T1000 (cell line): ENCODE results near the gene CCDC6.
"Not testable (repeated sequence)": the region's sequence is repeated elsewhere in the genome, so short reads cannot be mapped to it uniquely, and the experiment has no call there.

Experiments
- DNase-seq: peaks from one replicate; lab custom pipeline; 2025; ENCODE audit warnings: mixed read lengths; lab: John Stamatoyannopoulos, UW

CCDC6 gene

DNA sequence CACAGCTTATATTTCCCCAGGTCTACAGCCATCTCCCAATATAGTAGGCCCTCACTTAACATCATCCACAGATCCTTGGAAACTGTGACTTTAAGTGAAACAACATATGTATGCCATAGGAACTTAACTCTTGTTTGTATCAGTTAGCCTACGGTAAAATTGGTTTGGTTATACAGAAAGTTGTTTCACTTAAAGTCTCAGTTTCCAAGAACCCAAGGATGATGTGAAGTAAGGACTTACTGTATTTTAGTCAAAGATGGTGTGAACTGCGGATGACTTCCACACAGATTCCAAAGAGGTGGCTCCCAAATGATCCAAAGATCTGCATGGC lies 96.7 kb downstream of the CCDC6 start:
- no peak for DNase-seq

DNA sequence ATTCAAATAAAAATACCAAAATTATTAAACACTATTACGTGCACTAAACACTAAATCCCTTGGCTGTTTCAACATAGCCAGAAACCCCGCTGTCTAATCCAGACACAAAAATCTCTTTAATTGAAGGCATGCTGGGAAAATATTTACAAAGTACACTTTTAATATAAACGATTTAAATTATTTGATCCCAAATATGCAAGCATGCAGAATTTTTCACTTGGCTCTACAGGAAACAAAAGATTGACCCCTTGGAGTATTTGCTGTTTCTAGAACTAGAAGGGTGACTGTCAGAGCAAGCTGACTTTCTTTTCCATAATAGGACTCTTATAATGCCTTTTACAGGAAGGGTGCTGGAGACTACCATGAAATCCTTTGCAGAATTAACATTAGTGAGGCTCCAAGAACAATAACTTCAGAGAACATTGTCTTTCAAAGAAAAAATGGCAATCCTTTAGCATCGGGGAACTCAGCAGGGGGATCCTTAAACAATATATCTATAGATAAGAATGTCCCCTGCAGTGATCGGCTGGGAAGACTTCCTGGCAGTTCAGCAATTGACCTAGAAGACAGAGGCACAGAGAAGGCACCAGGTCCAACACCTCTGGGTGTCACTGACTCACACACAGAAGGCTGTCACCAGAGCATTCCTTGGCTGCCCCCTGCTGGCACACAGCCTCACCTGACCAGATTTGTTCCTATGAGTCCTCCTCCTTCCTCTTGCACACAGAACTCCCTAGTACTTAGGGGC lies 97.3 kb downstream of the CCDC6 start:
- no peak for DNase-seq

DNA sequence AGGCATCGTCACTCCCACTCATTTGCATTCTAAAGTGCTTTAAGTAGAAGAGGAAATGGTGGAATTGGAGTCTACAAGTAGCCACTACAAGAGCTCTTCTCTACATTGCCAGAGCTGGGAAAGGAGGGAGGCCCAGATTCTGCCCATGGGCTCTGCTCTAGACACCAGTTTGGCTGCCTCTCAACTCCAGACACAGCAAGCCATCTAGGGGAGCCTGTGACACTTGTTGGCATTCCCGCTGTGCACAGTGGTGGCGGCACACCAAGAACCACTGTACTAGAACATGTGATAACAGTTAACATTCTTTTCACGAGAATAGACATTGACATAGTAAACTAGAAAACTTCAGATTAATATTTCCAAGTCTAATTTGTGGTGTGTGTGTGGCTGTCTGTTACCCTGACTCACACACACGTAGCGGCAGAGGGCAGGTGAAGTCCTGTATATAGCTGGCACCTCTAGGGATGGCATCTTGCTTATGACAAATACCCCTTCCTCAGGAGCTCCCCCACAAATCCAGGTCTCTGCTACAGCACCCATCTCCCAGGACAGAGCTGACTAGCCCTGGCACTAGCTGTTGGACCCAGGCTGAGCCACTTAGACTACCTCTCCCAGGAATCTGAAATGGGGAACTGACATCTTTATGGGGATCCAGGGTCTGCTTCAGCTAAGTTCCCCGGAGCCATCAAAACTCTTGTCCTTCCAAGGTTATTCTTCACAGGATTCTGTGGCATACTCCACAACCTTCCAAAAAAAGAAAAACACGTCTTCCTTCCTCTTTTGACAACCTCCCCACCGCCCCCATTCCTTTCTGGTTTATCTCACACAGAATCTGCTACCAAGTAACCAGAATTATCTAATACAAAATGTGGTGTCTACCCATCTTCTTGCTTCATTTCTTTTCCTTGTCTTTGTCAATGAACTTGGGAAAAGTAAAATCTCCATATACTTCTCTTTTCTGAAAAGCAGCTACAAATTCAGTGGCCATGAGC lies 98.4 kb downstream of the CCDC6 start:
- no peak for DNase-seq

DNA sequence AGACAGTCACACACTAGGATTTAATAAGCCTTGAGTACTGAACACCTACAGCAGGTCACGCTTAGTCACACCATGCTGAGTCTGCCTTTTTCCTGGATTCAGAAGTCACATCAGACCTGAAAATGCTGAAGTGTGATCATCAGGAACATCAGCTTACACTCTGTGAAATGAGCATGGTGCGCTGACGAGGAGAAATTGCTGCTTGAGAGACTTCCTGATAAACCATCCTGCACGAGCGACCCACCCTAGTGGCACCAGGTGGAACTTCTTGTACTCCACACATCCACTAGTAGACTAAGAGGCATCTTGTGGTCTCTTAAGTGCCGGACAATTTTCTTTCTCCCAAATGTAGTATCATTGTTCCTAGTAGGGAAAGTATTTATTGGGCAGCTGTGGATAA lies 101.3 kb downstream of the CCDC6 start:
- DNase-seq: no peak

DNA sequence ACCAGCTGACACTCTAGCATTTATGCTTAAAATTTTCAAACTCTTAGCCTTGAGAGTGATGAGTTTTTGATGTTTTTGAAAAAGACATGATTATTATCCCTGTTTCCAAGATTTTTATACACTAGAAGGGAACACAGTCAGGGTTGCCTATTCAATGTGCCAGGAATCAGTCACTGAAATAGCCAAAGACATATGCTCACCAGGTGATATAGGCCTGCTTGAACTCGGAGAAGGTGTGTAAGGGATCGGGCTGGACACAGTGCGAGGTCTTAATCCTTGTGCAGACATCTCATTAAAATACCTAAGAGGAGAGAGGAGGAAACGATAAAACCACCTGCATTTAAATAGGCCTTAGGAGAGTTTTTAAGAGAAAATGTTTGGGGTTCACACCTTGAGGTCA lies 102.1 kb downstream of the CCDC6 start:
- no peak for DNase-seq

DNA sequence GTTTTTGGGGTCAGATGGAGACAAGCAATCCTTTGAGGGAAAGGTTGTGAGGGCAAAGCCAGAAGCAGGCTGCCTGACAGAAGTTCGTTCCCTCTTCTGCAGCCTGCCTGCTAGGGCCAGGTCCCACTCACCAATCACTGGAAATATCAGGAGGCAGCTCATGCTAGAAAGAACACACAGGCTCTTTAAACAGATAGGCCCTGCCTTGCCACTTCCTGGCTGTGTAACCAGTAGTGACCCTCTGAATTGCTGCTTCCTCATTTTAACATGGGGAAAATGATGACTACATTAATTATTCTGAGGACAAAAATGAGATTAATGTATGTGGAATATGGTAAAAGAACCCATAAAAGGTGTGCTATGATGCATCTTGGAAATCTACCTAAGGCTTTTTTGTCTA lies 102.6 kb downstream of the CCDC6 start:
- no peak for DNase-seq

DNA sequence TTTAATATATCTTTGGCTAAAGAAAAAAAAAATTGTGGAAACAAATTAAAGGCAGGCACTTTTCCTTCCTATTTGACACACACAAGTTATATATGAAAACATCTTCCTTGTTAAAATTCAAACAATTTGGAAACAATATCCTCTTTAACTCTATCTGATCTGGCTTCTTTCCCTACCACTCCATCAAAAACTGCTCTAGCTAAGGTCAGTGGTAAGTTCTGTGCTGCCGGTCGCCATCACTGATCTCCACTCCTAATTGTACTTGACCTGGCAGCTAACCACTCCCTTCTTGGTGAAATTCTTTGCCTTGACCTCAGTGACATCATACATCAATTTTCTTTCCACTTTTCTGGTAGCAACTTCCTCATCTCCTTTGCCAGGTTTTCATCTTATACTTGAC lies 105.2 kb downstream of the CCDC6 start:
- no peak for DNase-seq

DNA sequence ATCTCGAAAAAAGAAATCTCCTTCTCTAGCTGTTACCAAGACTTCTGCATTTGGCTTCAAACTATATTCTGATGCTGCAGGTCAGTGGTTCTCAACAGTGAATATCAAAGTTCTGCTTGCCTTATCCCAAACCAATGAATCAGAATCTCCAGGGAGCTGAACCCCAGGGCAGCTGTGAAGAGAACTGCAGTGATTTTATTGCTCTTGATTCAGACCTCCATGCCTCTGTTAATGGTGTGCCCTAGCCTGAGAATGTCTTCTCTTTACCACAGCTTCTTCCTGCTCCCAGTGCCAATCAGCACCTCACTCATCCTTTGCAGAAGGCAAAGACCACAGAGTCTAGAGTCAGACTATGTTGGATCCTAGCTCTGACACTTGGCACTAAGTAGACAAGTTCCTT lies 106.9 kb downstream of the CCDC6 start:
- DNase-seq: no peak

DNA sequence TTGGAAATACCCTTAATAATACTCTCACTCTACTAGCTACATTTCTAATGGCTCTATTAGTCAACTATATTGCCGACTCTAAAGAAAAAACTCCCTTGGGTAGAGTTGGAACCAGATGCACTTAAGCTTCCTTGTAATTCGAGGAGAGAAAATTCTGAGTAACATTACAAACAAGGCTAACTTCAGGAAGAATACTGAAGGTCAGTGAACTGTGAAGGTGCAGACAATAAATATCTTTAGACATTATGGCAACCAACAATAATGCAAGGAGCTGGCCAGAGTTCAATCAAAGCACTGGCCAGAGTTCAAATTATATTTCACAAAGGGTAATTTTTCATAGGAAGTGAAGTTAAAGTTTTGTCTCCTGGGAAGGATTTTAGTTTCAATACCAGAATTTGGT lies 112.4 kb downstream of the CCDC6 start:
- no peak for DNase-seq

DNA sequence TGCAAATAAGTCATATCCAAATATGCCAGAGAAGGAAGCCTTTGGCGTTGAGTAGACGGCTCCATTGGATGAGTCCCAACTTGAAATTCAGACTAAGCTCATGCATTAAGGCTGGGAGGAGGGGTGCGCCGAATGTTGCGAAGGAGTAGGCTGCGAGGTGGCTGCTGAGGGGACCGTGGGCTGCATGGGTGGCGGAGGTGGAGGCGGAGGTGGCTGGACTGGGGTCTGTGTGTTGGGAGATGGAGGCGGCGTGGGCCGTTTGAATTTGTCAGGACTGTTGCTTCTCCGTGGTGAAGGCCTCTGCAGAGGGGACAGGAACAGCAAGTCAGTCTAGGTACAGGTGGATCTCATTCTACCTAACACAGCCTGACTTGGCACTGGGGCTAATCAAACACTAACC lies 113.5 kb downstream of the CCDC6 start:
- no peak for DNase-seq

DNA sequence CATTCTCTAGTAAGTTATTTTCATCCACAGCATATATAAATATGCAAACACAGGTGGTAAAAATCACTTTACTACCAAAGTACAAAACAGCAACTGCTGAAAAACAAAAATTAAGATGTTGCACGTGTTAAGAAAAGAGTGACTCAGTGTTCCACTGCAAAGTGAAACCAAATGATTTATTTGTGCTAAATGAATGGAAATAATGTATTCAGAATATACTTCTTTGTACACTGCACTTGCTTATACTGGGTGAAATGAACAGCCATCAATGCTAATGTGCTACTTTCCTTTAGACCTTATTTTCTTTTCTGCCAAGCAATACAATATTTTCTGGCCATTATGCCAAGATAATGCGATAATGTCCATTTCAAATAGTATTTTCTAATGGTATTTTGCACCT lies 114.8 kb downstream of the CCDC6 start:
- DNase-seq: no peak

DNA sequence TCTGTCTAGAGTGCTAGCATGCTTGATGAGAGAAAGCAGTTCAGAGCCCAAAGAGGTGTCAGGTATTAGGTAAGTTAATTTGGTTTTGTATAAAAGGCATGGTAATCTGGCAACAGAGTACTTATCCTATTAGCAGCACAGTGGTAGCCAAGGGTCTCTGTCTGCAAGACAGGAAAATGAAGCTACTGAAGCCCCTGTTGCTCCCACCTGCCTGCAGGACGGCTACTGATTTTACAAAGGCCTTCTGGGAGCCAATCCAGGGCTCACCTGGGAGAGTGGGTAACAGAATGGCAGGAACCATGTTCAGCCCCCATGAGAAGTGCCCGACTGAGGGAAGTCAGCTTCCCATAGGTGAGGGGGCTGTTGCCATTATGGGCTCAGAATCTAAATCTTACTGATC lies 116.3 kb downstream of the CCDC6 start:
- not testable (repeated sequence) for DNase-seq

DNA sequence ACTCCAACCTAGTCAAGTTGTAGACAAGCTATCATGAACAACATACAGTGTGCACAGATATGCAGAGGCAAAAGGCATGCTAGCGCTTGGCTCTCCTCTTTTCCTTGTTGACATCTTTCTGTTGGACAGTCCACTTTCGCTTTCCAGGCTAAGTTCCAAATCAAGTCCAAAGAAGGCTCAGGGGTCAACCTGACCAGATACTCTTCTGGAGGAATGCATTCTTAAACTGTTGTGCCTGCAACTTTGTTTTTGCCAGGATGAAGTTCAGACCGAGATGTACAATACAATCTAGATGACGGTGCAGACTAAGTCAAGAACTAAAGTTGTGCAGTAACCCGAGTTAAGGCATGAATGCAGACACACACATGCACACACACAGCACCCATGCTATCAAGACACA lies 117.4 kb downstream of the CCDC6 start:
- DNase-seq: not testable (repeated sequence)

DNA sequence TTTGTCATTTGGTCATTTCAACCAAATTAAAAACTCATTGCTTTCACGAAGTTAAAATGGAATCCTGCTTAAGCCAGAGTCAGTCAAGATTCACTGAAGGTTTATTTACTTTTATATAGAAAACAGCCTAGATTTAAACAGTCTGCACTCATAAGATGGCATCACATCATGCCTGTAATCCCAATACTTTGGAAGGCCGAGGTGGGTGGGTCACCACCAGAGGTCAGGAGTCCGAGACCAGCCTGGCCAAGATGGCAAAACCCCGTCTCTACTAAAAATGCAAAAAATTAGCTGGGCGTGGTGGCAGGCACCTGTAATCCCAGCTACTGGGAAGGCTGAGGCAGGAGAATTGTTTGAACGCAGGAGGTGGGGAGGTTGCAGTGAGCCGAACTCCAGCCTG lies 119.3 kb downstream of the CCDC6 start:
- DNase-seq: not testable (repeated sequence)

DNA sequence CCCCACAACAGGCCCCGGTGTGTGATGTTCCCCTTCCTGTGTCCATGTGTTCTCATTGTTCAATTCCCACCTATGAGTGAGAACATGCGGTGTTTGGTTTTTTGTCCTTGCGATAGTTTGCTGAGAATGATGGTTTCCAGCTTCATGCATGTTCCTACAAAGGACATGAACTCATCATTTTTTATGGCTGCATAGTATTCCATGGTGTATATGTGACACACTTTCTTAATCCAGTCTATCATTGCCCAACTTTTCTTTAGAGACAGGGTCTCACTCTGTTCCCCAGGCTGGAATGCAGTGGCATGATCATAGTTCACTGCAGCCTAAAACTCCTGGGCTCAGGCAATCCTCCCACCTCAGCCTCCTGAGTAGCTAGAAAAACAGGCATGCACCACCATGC lies 120.9 kb downstream of the CCDC6 start:
- DNase-seq: not testable (repeated sequence)

DNA sequence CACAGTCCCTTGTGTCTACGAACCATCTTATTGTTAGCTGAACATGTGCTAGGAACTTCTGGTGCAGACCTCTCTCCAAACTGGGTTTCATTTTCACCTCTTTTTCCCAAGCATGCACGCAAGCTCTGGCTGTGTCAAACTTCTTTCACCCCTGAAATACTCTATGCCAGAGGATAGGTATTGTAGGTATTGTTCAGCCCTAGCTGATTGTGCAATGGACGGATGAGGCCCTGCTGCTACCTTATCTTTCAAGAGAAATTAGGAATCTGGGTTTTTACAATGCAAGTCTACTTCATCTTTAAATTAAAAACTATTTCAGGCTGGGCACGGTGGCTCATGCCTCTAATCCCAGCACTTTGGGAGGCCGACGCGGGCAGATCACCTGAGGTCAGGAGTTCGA lies 124.8 kb downstream of the CCDC6 start:
- no peak for DNase-seq

DNA sequence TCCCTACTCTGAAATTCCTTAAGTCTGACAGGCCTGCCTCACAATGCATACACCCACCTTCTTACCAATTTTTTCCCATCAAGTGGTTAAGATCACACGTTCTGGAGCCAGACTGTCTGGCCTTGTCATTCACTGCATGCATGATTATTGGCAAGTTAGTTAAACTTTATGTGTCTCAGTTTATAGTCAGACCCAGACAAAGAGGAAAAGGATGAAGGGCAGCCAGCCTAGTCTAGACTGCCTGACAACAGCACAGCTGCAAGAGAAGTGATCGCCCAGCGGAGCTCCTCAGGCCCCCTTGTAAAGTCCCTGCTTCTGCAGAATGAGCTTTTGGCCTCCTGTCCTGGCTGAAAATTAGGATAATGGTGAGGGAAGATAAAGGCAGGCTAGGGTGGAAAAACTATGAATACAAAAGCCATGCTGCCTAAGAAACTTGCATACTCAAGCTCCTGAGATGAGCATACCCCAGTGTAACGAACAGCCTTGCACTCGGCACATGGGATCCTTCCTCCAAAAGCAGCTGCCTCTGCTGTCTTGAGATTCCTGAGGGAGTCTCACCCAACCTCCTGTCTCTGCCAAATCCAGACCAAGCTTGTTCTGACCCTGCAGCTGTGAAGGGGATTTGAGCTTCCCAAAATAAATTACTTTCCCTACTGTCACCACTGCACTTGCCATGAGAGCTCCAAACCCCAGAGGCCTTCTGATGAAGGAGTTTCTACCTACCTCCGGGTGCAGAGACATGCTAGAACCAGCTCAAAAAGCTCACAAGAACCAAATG lies 126.4 kb downstream of the CCDC6 start:
- DNase-seq: no peak

DNA sequence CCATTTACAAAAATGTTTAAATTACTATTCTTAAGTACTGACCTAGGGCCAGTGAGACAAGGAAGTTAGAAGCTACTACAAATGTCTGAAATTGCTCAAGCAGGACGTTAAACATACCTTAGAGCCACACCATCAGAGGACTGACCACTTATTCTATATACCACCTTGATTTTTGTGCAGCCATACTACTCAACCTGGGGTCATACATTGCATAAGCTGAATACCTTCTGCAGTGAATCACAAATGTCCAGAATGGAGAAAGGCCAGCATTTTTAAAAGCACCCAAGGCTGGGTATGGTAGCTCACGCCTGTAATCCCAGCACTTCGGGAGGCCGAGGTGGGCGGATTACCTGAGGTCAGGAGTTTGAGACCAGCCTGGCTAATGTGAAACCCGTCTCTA lies 131.9 kb downstream of the CCDC6 start:
- no peak for DNase-seq

DNA sequence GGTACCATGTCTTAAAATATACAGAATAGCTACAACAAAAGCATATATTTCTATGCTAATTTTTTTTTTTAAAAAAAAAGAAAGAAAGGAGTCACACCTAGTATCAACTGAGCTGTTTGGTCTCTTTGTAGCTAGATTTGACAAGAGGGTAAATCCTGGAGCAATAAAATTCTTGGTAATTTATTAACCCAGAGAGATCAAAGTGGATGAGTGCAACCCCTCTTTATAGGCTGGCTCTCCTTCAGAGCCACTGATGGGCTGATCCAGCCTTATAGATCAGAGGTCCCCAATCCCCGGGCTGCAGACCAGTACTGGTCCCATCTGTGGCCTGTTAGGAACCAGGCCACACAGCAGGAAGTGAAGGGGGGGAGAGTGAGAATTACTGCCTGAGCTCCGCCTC lies 133.3 kb downstream of the CCDC6 start:
- DNase-seq: no peak

DNA sequence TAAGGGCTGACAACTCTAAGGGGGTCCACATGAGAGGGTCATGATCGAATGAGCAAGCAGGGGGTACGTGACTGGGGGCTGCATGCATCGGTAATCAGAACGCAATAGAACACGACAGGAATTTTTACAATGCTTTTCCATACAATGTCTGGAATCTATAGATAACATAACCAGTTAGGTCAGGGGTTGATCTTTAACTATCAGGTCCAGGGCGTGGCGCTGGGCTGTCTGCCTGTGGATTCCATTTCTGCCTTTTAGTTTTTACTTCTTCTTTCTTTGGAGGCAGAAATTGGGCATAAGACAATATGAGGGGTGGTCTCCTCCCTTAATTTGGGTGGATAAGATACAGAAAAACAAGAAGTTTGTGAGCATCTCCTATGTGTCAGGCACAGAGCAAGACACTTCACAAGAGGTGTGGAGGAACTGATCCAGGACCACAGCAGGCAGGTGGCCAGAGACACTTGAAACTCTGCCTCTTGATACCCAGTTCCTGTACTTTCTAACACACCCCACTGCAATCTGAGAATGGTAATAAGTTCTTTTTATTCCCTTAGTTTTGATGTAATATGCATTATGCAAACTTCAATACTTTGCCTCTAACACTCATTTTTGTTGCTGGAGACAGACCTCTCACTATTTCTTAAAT lies 135.1 kb downstream of the CCDC6 start:
- no peak for DNase-seq

DNA sequence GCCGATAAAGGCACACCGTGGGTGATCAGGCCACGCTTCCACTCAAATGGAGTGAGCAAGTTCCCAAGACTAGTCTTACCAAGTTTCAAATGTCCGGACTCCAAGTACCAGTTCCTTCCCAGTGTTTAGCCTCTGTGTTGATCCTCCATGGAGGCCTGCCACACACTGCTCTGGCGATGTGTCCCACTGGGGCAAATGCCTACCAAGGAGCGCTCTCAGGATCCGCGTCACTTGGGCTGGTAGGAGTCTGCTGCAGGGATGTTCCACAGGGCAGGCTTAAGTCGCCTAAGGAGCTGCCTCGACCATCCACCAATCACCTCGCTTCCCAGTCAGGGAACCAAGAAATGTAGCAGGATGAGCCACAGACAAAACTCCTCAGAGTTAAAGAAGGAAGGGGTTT lies 135.7 kb downstream of the CCDC6 start:
- DNase-seq: no peak

DNA sequence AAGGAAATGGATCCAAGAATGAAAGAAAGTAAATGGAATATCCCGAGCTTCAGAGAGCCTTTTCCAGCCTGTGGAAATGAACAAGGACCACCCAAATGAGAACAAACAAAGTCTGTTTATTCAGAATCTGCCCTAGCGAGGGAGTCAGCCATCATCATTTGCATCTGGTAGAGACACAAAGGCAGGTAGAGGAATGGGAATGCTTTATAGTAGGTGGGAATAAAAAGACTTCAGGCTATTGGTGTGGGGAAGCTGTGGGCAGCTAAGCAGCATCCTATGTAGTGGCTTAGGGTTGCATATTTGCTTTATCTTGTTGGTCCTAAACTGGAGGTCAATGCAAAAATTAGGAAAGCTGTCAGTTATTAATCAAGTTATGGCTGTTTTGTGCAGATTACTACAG lies 143.9 kb downstream of the CCDC6 start:
- DNase-seq: no peak
